Progenitor cell of endocrine pancreas (in vitro differentiated cells): ENCODE data around the gene CYP4F2. TPM values are rescaled to one million over a fixed set of nuclear protein-coding genes. Genes with fewer than 3 reads are reported as not detected.
"Not testable (repeated sequence)": the region's sequence is repeated elsewhere in the genome, so short reads cannot be mapped to it uniquely, and the experiment has no call there.

ENCODE experiments used
- DNase-seq: peaks from one replicate; pipeline ENCODE4 v3.0.0; 2021; ENCODE audit warnings: low spot score; ENCODE audit not compliant: unreplicated experiment
- H3K27ac Mint-ChIP-seq: 2 replicates; pipeline ENCODE4 v1.8.0; 2021; ENCODE audit warnings: mild to moderate bottlenecking, moderate library complexity, mixed read lengths
- H3K27me3 Mint-ChIP-seq: 2 replicates; pipeline ENCODE4 v1.8.0; 2021; ENCODE audit warnings: mixed read lengths
- H3K36me3 Mint-ChIP-seq: 2 replicates; pipeline ENCODE4 v1.8.0; 2022; ENCODE audit warnings: mixed read lengths; ENCODE audit not compliant: insufficient read depth
- H3K4me1 Mint-ChIP-seq: 2 replicates; pipeline ENCODE4 v1.8.0; 2021; ENCODE audit warnings: low read depth, mixed read lengths
- H3K4me3 Mint-ChIP-seq: 2 replicates; pipeline ENCODE4 v1.8.0; 2021; ENCODE audit warnings: low read depth, mild to moderate bottlenecking, moderate library complexity, mixed read lengths
- H3K9me3 Mint-ChIP-seq: 2 replicates; pipeline ENCODE4 v1.8.0; 2021; ENCODE audit warnings: low read depth, mixed read lengths
- total RNA-seq: library from RNA; stranded (reverse); gene quantifications from 2 replicates; pipeline ENCODE4 v1.2.1, GENCODE V29; 2021
- TF ChIP-seq, protein P1 (sequence below): fragments of 200-600 bp; sonication (generic); IDR thresholded peaks from one replicate; pipeline ENCODE4 v1.5.0; 2021; ENCODE audit warnings: antibody characterized with exemption, mild to moderate bottlenecking; ENCODE audit not compliant: unreplicated experiment

Gene CYP4F2
- total RNA-seq, 1 donor from 2014 or later = not detected

DNA sequence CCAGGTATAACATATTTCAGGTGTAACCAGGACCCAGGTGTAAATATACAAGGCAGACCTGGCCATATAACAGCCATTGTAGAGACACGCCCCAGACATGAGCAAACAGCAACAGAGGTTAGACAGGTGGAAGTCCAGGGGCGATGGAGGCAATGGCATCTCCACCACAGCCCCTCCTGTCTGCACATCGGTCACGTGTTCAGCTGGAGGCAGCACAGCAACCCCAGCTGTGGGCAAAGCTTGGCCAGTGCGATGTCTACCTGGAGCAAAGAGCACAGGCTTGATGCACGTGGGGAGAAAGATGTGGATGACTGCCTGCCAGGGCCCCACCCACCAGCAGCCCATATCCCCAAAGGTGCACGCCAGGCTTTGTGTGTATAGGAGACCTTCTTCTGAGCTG, 4.4 kb downstream of the CYP4F2 start:
- Mint-ChIP-seq H3K27me3 (no peaks in the 10 kb centered on the region), H3K4me3 (no peak overlapping the region), H3K4me1 (no peaks in the 10 kb centered on the region), H3K36me3 (no peaks in the 10 kb centered on the region), H3K27ac (no peak overlapping the region), H3K9me3 (peaks cover 42% of the 10 kb centered on the region)
- TF ChIP-seq, protein P1, sequence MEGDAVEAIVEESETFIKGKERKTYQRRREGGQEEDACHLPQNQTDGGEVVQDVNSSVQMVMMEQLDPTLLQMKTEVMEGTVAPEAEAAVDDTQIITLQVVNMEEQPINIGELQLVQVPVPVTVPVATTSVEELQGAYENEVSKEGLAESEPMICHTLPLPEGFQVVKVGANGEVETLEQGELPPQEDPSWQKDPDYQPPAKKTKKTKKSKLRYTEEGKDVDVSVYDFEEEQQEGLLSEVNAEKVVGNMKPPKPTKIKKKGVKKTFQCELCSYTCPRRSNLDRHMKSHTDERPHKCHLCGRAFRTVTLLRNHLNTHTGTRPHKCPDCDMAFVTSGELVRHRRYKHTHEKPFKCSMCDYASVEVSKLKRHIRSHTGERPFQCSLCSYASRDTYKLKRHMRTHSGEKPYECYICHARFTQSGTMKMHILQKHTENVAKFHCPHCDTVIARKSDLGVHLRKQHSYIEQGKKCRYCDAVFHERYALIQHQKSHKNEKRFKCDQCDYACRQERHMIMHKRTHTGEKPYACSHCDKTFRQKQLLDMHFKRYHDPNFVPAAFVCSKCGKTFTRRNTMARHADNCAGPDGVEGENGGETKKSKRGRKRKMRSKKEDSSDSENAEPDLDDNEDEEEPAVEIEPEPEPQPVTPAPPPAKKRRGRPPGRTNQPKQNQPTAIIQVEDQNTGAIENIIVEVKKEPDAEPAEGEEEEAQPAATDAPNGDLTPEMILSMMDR = no peak
- DNase-seq = no peak

DNA sequence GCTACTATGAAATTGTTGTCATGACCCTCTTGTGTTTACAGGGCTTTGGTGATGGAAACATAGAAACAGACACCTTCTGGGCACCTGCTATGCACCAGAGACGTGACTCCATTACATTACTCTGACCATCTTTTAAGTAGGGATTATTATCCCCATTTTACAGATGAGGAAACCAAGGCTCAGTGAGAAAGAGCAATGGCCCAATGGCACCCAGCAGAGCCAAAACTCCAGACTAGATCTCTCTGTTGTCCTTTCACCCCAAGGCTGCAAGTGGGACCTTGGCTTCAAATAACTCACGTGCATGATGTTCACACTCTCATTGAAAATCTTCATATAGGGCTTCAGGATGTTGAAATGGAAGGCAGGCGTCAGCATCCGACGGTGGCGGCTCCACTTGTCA, 5.9 kb downstream of the CYP4F2 start:
- no peaks in the 10 kb centered on the region for H3K27me3 Mint-ChIP-seq
- no peak for DNase-seq
- H3K27ac Mint-ChIP-seq = no peak overlapping the region
- no peaks in the 10 kb centered on the region for H3K36me3 Mint-ChIP-seq
- H3K4me3 Mint-ChIP-seq = no peak overlapping the region
- H3K4me1 Mint-ChIP-seq = no peaks in the 10 kb centered on the region
- peaks cover 37% of the 10 kb centered on the region for H3K9me3 Mint-ChIP-seq
- TF ChIP-seq, protein P1 = no peak

DNA sequence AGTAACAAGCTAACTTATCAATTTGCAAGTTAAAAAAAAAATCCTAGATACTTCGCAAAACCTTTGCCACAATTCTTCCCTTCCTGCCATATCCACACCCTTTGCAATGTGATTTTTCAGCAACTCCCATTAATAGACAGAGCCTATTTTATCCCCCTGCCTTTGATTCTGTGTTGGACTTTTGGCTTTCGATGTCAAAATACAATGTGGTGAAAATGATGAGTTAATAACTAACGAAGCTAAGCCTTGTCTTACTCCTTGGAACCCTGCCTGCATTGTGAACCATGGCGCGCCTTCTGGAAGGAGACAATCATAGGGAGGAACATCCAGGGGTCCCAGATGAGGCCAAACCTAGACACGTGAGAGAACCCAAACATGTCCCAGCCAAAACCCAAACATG, 6.4 kb downstream of the CYP4F2 start:
- H3K4me1 Mint-ChIP-seq = no peaks in the 10 kb centered on the region
- H3K27me3 Mint-ChIP-seq = no peaks in the 10 kb centered on the region
- peaks cover 31% of the 10 kb centered on the region for H3K9me3 Mint-ChIP-seq
- no peaks in the 10 kb centered on the region for H3K36me3 Mint-ChIP-seq
- TF ChIP-seq, protein P1 = no peak
- DNase-seq = no peak
- no peak overlapping the region for H3K27ac Mint-ChIP-seq
- H3K4me3 Mint-ChIP-seq = no peak overlapping the region

DNA sequence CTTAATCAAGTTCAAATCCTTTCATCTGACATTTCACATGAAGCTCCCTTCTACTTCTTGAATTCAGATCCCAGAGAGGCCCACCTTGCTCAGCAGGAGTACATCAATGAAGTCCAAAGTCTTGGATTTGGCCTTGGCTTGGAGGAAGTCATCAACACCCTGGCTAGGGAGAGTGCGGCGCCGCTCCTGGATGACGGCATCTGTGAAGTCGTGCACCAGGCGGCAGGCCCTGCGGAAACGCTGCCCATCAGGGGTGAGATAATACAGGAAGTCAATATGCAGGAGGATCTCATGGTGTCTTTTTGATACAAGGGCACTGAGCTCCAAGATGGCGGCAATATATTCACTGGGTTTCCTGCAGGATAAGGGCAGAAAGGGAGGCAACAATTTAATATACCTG, 8.5 kb downstream of the CYP4F2 start:
- peaks cover 22% of the 10 kb centered on the region for H3K9me3 Mint-ChIP-seq
- not testable (repeated sequence) for DNase-seq, H3K27ac Mint-ChIP-seq, H3K4me3 Mint-ChIP-seq, H3K36me3 Mint-ChIP-seq, H3K27me3 Mint-ChIP-seq, H3K4me1 Mint-ChIP-seq

DNA sequence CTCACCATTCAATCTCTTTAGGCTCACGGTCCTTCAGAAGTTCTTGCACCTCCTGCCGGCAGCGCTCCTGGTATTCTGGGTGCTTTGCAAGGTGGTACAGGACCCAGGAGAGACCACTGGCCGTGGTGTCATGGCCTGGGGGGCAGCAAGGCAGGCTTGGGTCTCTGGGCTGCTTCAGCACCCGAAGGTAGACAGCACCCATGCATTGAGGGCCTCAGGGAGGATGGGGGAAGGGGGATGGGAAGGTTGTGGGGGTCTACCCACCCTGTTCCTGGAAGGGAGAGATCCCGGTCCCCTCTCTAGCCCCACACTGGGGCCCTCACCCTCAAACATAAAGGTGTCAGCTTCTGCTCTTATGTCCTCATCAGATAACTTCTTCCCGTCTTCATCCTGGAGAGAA, 12.0 kb downstream of the CYP4F2 start:
- no peaks in the 10 kb centered on the region for H3K36me3 Mint-ChIP-seq
- H3K4me1 Mint-ChIP-seq = no peaks in the 10 kb centered on the region
- H3K9me3 Mint-ChIP-seq = peaks cover 32% of the 10 kb centered on the region
- no peaks in the 10 kb centered on the region for H3K27me3 Mint-ChIP-seq
- H3K27ac Mint-ChIP-seq = no peak overlapping the region
- DNase-seq = no peak
- no peak overlapping the region for H3K4me3 Mint-ChIP-seq
- TF ChIP-seq, protein P1 = no peak

DNA sequence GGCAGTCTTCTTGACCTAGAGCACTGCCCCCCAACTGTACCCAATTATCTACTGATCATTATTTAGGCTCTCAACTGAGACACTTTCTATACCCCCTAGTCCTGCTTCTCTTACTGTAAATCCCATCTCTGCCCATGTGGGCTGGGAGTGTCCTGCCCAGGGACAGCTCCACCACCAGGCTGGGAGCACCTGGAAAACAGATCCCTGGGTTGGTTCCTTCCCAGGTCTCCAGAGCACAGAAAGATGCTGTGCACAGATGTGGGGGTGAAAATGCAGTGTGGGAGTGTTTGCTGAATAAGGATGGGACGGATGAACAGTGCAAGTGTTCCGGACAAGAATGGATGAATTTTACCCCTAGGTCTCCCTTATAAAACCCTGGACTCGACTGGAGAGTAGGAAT, 12.7 kb downstream of the CYP4F2 start:
- DNase-seq = no peak
- no peak overlapping the region for H3K27ac Mint-ChIP-seq
- H3K9me3 Mint-ChIP-seq = peaks cover 35% of the 10 kb centered on the region
- TF ChIP-seq, protein P1 = no peak
- H3K4me1 Mint-ChIP-seq = no peaks in the 10 kb centered on the region
- no peaks in the 10 kb centered on the region for H3K27me3 Mint-ChIP-seq
- H3K4me3 Mint-ChIP-seq = no peak overlapping the region
- no peaks in the 10 kb centered on the region for H3K36me3 Mint-ChIP-seq

DNA sequence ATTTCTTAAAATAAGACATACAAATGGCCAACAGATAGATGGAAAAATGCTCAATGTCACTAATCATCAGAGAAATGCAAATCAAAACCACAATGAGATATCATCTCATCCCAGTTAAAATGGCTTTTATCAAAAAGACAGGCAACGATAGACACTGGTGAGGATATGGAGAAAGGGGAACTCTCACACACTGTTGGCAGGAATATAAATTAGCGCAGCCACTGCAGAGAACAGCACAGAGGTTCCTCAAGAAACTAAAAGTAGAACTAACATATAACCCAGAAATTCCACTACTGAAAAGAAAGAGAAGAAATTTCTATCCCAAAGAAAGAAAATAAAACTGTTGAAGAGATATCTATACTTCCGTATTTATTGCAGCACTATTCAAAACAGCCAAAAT, 14.5 kb downstream of the CYP4F2 start:
- not testable (repeated sequence) for DNase-seq, H3K4me3 Mint-ChIP-seq, H3K4me1 Mint-ChIP-seq, H3K27me3 Mint-ChIP-seq, H3K36me3 Mint-ChIP-seq, H3K27ac Mint-ChIP-seq
- H3K9me3 Mint-ChIP-seq = peaks cover 39% of the 10 kb centered on the region
